Activated CD4-positive, alpha-beta T cell treated with anti-CD3 and anti-CD28 coated beads for 1 hour (primary cell): ENCODE results near the gene NKTR.

Experiments
- DNase-seq: peaks from one replicate; pipeline ENCODE4 v3.0.0-alpha.2; 2020

Gene NKTR

DNA sequence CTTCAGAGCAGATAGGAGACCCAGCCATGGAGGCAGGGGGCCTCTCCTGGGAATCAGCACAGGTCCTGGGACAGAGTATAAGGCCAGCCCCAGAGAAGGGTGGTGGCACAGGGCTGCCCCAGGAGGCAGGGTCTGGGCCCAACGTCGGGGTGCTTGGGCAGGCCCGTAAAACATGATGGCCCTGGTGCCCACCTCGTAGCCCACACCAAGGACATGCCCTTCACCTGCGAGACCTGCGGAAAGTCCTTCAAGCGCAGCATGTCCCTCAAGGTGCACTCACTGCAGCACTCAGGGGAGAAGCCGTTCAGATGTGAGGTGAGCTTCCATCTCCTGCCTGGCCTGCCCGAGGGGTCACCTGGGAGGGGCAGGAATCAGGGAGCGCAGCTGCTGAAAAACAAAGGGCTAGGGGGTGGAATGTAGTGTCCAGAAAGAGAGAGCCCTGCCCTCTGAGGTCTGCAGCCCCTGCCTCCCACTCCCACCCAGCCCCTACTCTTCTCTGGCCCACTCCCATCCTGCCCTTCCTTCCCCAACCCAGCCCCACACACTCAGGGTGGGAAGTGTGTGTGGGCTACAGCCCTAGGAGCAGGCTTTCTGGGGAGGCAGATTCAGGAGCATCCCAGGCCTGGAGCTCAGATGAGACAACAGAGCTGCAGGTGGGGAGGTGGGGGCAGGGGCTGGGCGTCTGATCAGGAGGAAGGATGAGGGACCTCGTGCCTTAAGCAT lies 62.5 kb downstream of the NKTR start:
- DNase-seq: no peak

DNA sequence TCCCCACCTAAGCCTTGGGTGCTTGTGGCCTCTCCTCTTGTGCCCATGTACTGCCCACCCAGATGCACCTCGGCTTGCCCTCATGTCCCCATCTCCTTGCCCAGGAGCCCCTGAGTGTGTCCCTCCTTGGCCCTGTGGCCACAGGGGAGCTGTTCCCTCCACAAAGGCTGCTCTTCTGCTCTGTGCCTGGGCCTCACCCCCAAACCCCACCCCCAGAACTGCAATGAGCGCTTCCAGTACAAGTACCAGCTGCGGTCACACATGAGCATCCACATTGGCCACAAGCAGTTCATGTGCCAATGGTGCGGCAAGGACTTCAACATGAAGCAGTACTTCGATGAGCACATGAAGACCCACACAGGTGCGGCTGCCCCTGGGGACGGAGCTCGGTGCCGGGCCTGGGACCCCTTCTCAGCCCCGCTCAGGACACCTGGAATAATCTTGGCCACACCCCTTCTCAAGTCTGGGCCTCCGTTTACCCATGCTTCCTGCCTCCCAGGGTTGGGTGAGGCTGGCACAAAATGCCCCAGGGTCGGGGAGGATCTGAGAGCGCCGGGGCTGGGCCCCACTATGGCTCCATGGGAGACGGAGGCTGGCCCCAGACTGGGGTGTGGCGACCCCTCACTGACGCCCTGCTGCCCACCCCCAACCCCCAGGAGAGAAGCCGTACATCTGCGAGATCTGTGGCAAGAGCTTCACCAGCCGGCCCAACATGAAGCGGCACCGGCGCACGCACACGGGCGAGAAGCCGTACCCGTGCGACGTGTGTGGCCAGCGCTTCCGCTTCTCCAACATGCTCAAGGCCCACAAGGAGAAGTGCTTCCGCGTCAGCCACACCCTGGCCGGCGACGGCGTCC lies 63.3 kb downstream of the NKTR start:
- no peak for DNase-seq

DNA sequence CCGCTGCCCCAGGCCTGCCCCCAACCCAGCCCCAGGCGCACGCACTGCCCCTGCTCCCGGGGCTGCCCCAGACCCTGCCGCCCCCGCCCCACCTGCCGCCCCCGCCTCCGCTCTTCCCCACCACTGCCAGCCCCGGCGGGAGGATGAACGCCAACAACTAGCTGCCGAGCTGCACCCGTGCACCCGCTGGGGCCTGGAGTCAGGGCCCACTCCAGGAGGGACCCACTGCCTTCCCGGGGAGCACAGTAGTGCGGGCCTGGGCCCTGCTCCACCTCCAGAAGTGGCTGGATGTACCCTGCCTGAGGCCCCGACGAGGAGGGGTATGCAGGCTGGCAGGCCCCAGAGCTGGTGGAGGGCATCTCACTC lies 63.9 kb downstream of the NKTR start:
- no peak for DNase-seq

DNA sequence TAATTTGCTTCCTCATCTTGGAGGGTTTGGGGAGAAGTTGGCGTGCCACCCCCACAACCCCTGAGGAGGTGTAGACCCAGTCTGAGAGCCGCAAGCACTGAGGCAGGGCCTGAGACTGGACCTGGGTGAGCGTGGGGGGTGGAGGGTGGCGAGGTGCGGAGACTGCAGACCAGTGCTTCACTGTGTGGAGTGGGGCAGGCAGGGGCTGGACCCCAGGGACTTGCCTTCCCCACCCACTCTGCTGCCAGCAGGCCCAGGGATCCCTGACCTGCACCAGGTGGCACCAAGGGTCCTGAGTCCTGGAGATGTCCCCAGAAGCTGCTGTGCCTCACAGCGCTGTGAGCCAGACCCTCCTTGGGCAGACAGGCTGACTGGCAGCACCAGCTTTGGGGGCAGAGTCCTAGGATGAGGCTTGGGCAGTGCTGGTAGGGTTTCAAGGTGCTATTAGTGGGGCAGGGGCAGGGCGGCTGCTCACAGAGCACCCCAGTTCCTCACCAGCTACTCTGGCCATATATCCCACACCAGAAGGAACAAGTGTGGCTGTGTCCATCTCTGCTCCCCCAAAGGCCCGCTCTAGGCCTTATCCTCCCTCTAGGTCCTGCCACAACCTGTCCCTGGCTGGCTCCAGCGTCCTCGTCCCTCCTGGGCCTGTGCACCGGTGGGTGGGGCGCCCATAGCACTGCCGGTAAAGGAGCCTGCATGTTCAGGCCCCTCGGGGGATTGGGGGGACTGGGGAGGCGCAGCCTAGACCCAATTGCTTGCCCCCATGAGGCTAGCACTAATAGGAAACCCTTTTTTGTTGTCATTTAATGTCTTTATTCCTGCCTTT lies 64.8 kb downstream of the NKTR start:
- DNase-seq: no peak

DNA sequence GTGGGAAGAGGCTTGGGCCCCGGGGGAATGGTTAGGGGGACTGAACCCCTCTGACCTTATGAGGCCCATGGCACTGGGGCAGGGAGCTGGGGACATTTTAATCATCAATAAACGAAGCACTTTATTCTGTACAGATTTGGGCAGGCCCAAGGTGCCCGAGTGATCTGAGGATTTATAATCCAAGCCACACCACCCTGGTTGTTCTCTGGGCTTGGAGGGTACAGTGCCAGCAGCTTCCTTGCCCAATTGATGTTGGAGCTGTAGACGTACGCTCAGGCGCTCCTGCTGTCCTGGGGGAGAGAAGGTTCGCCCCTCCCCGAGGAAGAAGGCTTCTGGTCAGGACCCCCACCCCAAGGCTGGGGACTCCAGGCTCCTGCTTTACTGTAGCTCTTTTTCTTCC lies 65.5 kb downstream of the NKTR start:
- DNase-seq: no peak

DNA sequence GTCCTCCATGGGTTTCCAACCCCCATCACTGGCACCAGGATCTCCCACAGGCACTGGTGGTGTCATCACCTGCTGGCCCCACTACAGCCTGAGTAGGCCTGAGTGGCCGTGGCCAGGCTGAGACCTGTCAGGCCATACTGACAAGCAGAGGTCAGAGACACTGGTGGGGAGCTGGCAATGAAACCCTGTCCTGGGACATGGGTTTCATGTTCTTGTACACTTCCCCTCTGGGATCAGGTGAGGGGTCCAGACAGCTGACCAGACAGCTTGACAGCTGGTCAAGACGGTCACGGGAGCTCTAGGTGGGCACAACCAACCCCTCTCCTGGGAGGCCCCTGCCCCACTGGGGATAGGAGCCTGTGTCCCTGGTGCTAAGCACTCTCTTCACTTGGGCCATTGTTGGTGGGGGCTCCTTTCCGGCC lies 66.1 kb downstream of the NKTR start:
- DNase-seq: no peak

DNA sequence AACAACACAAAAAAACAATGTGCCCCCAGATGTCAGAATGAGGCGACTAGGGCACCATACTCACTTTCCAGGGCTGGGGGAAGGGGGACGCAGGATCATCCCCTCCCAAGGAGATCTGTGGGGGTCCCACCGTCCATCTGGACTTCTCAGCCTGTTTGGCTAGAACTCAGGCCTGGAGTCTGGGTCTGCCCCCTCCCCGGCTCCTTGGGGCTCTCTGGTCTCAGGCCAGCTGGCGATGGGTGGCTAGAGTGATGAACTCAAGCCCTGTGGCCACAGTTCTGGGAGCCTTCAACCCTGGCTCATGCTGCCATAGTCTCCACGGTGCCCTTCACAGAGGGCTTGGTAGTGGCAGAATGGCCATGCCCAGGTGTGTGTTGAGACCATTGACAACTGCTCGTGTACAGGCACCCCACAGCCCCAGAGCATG lies 66.6 kb downstream of the NKTR start:
- no peak for DNase-seq

DNA sequence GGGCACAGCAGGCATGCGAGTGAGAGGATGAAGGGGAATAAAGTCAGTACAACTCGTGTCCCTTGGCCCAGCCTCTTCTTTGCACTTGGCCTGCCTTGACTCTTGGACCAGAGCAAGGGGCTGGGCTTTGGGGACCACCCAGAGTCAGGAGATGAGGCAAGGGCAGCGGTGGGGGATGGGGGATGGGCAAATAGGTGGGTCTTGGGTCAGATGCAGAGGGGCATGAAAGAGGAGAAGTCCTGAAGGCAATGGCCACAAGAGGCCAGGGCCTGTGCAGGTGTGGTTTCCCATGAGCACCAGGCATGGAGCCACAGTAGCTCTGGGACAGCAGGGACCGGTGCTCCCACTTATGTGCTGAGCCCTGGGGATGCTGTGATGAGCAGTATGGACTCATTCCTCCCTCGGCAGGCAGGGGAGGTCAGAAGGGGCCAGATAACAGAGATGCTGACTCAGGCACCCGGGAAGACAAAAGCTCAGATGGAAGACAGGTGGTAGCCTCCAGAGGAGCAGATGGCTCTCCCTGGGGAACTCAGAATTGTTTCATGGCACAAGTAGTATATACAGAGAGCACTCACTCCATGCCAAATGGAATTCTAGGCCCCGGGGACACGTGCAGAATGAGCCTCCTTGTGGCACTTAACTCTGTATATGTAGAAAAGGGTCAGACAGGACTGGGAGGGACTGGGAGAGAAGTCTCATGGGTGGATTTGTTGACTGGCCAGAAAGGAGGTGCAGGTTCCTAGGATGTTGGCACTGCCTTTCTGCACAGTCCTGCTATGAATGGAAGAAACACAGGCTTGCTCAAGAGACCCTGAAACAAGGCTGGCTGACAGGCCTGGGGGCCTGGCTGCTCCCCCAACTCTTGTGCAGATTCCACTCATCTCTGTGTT lies 67.3 kb downstream of the NKTR start:
- DNase-seq: no peak

DNA sequence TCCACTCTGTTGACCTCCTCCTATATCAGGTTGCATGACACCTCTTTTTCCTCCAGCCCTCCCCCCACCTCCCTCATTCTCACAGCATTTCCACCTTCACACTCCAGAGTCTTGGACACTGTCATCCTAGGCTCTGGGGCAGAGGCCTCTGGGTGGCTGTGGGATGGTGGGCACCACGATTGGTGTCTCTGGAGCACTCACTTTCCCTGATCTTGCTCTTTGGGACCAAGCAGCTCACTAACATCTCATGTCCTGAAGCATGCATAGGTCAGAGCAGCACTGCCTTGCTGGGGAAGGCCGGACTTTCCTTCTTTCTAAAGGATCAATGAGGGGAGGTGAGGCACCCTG lies 67.9 kb downstream of the NKTR start:
- DNase-seq: no peak

DNA sequence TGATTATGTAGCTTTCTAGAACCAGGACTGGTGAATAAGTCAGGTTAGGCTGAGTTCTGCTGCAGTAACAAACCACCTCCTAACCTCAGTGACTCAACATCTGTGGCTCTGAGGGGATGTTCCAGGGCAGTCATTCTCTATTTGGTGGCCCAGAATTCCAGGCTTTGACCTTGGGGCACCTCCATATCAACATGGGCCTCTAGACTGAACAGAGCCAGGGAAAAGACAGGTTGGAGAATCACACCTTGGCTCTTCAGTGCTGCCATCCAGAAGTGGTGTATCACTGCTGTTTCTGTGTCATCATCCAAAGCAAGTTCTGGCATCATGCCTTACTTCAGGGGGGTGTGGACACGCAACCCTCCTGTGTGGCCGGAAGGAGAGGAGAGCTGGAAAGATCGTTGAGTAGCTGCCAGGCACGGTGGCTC lies 68.3 kb downstream of the NKTR start:
- no peak for DNase-seq

DNA sequence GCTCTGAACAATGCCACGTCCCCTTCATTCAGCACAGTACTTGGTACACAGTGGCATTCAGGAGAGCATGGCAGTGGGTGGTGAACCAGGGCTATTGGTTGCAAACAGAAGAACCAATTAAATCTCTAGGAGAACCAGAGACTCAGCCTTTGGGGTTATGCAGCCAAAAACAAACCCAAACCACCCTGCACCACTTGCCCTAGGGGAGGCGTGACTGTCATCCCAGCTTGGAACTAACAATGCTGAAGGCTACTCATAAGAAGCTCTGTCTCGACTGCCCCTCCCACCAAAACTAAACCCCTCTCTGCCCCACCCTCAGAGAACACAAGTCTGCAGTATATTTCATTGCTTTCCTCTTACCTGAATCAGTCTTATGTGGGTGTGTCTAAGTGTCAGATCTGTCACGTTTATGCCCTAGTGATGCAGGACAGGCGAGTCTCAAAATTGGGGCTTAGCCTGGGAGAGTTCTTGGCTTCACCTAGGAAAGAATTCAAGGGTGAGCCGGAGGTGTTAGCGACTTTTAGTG lies 69.6 kb downstream of the NKTR start:
- no peak for DNase-seq

DNA sequence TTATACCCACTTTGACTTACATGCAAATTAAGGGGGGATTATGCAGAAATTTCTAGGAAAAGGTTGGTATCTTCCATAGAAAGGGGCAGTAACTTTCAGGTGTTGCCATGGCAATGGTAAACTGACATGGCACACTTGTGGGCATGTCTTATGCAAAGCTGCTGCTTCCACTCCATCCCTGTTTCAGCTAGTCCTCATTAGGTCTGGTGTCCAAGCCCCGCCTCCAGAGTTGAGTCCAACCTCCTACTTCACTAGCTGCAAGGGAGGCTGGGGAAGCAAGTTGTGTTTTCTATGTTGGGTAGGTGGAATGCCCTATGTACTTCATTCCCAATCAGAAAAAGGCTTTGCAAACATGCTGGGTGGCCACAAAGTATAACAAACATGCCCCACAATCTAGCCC lies 70.2 kb downstream of the NKTR start:
- no peak for DNase-seq

DNA sequence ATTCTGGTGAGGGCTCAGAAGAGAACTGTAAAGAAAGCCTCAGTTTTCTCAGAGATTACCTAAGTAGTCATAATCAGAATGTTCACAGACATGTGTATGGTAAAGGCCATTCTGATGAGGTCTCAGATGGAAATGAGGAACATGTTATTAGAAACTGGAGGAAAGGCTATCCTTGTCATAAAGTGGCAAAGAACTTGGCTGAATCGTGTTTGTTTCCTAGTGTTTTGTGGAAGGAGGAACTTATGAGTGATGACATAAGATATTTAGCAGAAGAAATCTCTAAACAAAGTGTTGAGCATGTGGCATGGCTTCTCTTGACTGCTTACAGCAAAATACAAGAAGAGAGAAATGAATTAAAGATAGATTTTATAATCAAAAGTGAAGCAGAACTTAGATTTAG lies 72.0 kb downstream of the NKTR start:
- DNase-seq: no peak

DNA sequence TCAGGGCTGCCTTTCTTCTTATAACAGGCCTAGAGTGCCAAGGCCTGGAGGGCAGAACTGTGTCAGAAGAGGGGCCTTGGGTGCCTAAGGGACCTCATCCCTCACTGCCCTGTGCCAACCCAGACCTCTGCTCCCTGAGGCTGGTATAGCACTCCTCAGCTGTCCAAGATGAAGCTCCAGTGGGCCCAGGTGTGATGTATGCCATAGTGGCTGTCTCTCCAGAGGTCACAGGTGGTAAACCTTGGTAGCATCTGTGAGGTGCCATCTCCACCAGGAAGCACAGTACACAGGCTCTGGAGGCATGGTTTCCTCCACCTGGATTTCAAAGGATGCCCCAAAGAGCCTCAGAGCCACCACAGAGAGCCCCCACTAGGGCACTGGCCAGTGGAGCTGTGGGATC lies 72.6 kb downstream of the NKTR start:
- DNase-seq: no peak

DNA sequence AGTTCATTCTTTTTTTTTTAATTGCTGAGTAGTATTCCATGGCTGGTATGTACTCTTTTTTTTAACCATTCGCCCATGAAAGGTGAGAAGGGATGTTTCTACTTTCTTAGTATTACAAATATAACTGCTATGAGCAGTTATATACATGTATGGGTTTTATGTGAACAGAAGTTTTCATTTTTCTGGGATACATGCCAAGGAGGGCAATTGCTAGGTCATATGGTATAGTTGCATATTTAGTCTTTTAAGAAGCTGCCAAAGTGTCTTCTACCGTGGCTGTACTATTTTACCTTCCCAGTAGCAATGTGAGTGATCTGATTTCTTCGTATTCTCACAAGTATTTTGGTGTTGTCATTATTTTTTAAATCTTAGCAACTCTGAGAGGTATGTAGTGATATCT lies 73.7 kb downstream of the NKTR start:
- DNase-seq: no peak

DNA sequence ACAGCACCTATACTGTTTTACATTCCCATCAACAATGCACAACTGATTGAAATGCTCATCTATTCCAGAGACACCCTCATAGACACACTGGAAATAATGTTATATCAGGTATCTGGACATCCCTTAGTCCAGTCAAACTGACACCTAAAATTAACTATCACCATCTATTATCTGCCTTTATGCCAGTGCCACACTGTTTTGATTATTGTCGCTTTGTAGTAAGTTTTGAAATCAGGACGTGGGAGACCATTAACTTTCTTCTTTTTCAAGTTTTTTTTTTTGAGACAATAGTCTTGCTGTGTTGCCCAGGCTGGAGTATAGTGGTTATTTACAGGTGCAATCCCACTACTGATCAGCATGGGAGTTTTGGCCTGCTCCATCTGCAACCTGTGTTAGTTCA lies 75.4 kb downstream of the NKTR start:
- DNase-seq: no peak

DNA sequence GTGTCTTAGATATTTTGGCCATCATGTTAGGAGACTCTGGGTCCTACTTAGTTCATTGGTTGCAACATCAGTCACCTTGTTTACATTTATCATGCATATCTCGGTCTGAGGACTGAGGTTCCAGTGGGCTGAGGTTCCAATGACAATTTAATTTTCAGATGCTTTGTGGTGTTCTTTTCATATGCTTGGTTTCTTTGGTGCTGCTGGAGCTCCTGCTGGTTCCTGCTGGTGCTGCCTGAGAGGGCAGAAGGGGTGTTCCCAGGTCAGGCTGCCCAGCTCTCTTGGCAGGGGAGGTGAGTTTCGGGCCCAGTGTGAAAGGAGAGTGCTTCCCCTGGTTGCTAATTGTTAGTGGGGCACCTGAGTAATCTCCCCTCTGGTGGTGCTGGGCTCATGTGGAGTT lies 78.0 kb downstream of the NKTR start:
- DNase-seq: no peak

DNA sequence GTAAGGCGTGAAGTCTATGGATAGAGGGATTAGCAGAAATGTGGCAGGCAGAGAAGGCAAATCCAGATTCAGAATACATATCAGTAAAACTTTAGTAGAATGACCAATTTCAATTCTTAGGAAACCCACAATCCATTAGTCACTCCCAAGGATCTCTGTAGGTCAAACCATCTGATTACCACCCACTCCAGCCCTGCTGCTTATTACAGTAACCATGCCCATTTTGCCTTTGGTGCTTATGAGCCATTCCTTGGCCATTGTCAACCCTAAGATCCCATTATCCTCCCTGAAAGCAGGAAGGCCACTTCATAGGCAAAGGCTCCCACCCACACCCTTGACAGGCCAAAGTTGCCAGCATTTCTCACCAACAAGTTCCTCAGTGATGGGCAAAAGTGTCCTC lies 79.8 kb downstream of the NKTR start:
- DNase-seq: no peak

DNA sequence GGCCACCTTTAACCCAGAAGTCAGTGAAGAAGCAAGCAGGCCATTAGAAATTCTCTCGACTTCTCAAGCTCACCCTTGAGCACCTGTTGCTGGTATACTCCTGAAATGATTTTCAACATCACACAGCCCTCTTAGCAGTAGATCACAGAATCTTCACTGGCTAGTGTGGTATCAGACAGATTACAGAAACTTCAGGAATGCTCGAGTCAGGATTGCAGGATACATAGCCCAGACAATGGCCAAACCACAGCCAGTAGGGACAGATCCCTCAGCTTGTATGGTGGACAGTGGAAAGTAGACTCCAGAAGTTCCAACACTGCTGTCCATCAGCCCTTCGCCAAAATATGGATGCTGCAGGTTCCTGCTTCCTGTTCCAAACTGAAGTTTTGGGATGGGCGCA lies 80.3 kb downstream of the NKTR start:
- no peak for DNase-seq

DNA sequence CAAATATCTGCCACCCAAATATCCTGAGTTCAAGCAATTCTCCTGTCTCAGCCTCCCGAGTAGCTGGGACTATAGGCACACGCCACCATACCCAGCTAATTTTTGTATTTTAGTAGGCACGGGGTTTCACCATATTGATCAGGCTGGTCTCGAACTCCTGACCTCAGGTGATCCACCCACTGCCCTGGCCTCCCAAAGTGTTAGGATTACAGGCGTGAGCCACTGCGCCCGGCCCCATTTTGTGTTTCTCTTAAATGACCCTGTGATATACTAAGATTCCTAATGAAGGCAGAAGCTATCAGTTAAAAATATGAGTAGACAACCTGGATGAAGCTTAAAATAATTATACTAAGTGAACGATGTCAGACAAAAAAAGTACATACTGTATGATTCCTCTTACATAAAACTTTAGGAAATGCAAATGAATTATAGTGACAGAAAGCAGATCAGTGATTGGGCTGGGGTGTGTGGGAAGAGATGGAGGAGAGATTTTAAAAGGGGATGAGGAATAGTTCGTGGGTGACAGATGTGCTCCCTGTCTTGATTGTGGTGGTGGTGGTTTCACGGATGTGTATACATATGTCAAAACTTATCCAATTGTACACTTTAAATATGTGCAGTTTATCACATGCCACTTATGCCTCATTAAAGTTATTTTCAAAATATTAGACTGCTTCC lies 81.0 kb downstream of the NKTR start:
- no peak for DNase-seq

DNA sequence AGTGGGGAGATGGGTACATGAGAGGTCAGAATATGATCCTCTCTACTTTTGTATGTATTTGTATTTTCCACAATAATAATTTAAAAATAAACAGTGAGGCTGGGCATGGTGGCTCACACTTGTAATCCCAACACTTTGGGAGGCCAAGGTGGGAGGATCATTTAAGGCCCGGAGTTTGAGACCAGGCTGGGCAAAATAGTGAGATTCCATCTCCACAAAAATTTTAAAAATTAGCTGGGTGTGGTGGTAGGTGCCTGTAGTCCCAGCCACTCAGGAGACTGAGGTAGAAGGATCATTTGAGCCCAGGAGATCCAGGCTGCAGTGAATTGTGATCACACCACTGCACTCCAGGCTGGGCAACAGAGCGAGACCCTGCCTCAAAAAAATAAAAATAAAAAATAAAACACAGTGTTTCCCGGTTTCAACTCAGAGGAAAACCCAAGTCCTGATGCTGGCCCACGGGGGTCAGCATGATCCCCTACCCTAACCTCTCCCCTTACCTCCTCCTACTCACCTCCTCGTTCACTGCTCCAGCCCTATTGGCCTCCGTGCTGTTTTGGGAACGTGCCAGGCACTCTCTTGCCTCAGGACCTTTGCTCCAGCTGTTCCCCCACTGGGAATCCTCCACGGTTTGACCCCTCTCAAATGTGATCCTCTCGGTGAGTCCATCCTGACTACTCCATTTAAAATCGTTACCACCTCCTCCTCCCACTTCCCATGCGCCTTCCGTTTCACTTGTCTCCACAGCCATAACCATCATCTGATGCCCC lies 82.0 kb downstream of the NKTR start:
- no peak for DNase-seq
